GM20431 (cell line): ENCODE measurements around the gene GNG7.
"Not testable (repeated sequence)": the region's sequence is repeated elsewhere in the genome, so short reads cannot be mapped to it uniquely, and the experiment has no call there.

Experiments used
- in situ Hi-C: fragments of 300-500 bp; cut with MseI, MboI; formaldehyde crosslinking; loops from one replicate; pipeline ENCODE4 v1.15.0; 2020; ENCODE audit warnings: low sequenced_read_pairs; ENCODE audit not compliant: unreplicated experiment

GNG7 gene

GRCh38 chr19:2529473-2529918 lies 173.0 kb downstream of the GNG7 start:
- in situ Hi-C loops, result no loop called here

- in situ Hi-C loops, result no loop called here
Measured at GRCh38 chr19:2528675-2529101, 173.8 kb downstream of the GNG7 start.

GRCh38 chr19:2527686-2528085 lies 174.8 kb downstream of the GNG7 start:
- in situ Hi-C loops, result no loop called here

- in situ Hi-C loops, result no loop called here
Measured at GRCh38 chr19:2527171-2527570, 175.3 kb downstream of the GNG7 start.

GRCh38 chr19:2524840-2525723 lies 177.4 kb downstream of the GNG7 start:
- in situ Hi-C loops, result no loop called here

- in situ Hi-C loops, result no loop called here
Measured at GRCh38 chr19:2524361-2524839, 178.1 kb downstream of the GNG7 start.

GRCh38 chr19:2523630-2524311 lies 178.7 kb downstream of the GNG7 start:
- in situ Hi-C loops, result no loop called here

GRCh38 chr19:2519482-2519881 lies 183.0 kb downstream of the GNG7 start:
- in situ Hi-C loops, result no loop called here

GRCh38 chr19:2518856-2519255 lies 183.6 kb downstream of the GNG7 start:
- in situ Hi-C loops, result not testable (repeated sequence)

- in situ Hi-C loops, result no loop called here
Measured at GRCh38 chr19:2517881-2518601, 184.5 kb downstream of the GNG7 start.

GRCh38 chr19:2516727-2517126 lies 185.8 kb downstream of the GNG7 start:
- in situ Hi-C loops, result no loop called here

GRCh38 chr19:2514981-2515518 lies 187.4 kb downstream of the GNG7 start:
- in situ Hi-C loops, result no loop called here

GRCh38 chr19:2512523-2513431 lies 189.7 kb downstream of the GNG7 start:
- in situ Hi-C loops, result no loop called here

- in situ Hi-C loops, result no loop called here
Measured at GRCh38 chr19:2511991-2512390, 190.5 kb downstream of the GNG7 start.

GRCh38 chr19:2511570-2511969 lies 190.9 kb downstream of the GNG7 start:
- in situ Hi-C loops, result no loop called here

GRCh38 chr19:2509096-2509495 lies 193.4 kb downstream of the GNG7 start:
- in situ Hi-C loops, result no loop called here

GRCh38 chr19:2507109-2507508 lies 195.4 kb downstream of the GNG7 start:
- in situ Hi-C loops, result no loop called here

GRCh38 chr19:2506656-2507055 lies 195.8 kb downstream of the GNG7 start:
- in situ Hi-C loops, result not testable (repeated sequence)

GRCh38 chr19:2503521-2504109 lies 198.9 kb downstream of the GNG7 start:
- in situ Hi-C loops, result no loop called here
